Measurements from ENCODE around the gene DOCK11.

DNA sequence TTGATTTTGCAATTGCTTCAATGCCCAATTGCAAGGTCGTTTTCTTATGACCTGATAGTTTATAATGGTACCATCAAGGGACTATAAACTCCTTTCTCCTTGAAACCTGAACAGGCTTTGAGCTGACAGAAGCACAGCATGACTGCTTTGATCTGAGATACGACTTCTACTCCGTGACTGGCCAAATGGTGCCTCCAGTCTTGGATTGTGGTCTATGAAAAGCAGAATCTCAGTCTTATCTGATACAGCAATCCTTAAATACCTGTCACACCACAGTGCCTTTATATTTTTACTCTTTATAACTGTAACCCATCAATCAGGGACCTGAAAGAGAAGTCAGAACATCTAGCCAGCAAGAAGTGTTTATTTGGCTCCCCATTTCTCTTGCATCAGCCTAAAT lies 93.1 kb downstream of the DOCK11 start:
- TF ChIP-seq, protein P1, sequence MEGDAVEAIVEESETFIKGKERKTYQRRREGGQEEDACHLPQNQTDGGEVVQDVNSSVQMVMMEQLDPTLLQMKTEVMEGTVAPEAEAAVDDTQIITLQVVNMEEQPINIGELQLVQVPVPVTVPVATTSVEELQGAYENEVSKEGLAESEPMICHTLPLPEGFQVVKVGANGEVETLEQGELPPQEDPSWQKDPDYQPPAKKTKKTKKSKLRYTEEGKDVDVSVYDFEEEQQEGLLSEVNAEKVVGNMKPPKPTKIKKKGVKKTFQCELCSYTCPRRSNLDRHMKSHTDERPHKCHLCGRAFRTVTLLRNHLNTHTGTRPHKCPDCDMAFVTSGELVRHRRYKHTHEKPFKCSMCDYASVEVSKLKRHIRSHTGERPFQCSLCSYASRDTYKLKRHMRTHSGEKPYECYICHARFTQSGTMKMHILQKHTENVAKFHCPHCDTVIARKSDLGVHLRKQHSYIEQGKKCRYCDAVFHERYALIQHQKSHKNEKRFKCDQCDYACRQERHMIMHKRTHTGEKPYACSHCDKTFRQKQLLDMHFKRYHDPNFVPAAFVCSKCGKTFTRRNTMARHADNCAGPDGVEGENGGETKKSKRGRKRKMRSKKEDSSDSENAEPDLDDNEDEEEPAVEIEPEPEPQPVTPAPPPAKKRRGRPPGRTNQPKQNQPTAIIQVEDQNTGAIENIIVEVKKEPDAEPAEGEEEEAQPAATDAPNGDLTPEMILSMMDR (IDR thresholded peaks at IDR 0.05), result no peak
- TF ChIP-seq POLR2AphosphoS5 (IDR thresholded peaks at IDR 0.05) (no peak), POLR2A (IDR thresholded peaks at IDR 0.05) (no peak)
